Measurements from ENCODE around the gene KRT12.
"Not testable (repeated sequence)": the region's sequence is repeated elsewhere in the genome, so short reads cannot be mapped to it uniquely, and the experiment has no call there.

KRT12 gene

GRCh38 chr17:40873255-40873654 lies 6.2 kb upstream of the KRT12 start:
- no peak for DNase-seq (ENCODE audit: low spot score)
- TF ChIP-seq, protein P1, sequence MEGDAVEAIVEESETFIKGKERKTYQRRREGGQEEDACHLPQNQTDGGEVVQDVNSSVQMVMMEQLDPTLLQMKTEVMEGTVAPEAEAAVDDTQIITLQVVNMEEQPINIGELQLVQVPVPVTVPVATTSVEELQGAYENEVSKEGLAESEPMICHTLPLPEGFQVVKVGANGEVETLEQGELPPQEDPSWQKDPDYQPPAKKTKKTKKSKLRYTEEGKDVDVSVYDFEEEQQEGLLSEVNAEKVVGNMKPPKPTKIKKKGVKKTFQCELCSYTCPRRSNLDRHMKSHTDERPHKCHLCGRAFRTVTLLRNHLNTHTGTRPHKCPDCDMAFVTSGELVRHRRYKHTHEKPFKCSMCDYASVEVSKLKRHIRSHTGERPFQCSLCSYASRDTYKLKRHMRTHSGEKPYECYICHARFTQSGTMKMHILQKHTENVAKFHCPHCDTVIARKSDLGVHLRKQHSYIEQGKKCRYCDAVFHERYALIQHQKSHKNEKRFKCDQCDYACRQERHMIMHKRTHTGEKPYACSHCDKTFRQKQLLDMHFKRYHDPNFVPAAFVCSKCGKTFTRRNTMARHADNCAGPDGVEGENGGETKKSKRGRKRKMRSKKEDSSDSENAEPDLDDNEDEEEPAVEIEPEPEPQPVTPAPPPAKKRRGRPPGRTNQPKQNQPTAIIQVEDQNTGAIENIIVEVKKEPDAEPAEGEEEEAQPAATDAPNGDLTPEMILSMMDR (IDR thresholded peaks at IDR 0.05): no peak
- Histone ChIP-seq H3K27ac (no peak overlapping the region), H3K4me3 (no peak overlapping the region)

GRCh38 chr17:40872416-40872815 lies 5.4 kb upstream of the KRT12 start:
- TF ChIP-seq, protein P1 (IDR thresholded peaks at IDR 0.05): no peak
- Histone ChIP-seq H3K27ac (no peak overlapping the region), H3K4me3 (no peak overlapping the region)
- DNase-seq (ENCODE audit: low spot score): no peak

DNA sequence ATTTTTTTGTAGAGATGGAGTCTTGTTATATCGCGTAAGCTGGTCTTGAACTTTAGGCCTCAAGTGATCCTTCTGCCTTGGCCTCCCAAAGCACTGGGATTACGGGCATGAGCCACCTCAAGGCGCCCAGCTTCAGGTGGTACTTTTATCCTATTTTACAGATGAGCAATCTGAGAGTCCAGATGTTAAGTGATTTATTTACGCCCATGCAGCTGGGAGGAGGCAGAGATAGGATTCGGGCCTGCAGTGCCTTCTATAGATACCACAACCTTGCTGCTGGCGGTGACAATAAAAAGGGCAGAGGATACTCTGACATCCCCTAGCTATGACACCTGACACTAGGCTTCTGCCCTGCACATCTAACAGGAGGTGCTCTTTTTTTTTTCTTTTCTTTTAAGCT lies 4.3 kb upstream of the KRT12 start:
- TF ChIP-seq, protein P1 (IDR thresholded peaks at IDR 0.05): no peak

GRCh38 chr17:40870136-40870535 lies 3.1 kb upstream of the KRT12 start:
- H3K27ac ChIP-seq: no peak overlapping the region
- TF ChIP-seq, protein P1 (IDR thresholded peaks at IDR 0.05): no peak
- no peak for DNase-seq (ENCODE audit: low spot score)
- H3K4me3 ChIP-seq: no peak overlapping the region

More for the DNA sequence above, 4.3 kb upstream of the KRT12 start:
- DNase-seq (ENCODE audit: low spot score): no peak
- no peak overlapping the region for H3K4me3 ChIP-seq
- H3K27ac ChIP-seq: no peak overlapping the region

DNA sequence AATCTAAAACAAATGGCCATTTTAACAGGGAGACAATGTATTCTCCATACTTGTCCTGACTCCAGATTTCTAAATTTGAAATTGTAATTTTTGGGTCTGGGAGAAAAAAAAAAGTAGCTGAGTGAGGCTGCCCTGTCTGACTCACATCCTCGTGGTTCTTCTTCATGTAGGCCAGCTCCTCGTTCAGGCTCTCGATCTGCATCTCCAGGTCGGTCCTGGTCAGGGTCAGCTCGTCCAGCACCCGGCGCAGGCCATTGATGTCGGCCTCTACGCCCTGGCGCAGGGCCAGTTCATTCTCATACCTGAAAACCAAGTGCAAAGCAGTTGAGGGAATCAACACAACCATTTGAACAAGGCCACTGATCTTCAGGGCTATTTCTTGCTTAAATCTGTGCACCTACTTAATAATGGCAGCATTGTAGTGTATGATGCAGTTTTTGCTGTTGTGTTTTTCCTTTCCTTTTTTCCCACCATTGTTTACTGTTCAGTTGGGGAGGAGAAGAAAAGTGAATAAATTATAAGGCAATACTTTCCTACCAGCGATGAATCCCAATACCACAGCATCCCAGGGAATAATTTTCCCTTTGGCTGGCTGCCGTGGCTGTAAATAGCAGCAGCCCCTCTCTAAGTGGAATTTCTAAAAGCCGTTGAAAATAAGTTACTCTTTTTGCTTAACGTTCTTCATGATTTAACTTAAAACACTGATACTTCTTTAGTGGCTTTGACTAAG lies 2.2 kb downstream of the KRT12 start:
- no peak overlapping the region for H3K27ac ChIP-seq
- TF ChIP-seq, protein P1 (IDR thresholded peaks at IDR 0.05): no peak
- no peak overlapping the region for H3K4me3 ChIP-seq
- no peak for DNase-seq (ENCODE audit: low spot score)

DNA sequence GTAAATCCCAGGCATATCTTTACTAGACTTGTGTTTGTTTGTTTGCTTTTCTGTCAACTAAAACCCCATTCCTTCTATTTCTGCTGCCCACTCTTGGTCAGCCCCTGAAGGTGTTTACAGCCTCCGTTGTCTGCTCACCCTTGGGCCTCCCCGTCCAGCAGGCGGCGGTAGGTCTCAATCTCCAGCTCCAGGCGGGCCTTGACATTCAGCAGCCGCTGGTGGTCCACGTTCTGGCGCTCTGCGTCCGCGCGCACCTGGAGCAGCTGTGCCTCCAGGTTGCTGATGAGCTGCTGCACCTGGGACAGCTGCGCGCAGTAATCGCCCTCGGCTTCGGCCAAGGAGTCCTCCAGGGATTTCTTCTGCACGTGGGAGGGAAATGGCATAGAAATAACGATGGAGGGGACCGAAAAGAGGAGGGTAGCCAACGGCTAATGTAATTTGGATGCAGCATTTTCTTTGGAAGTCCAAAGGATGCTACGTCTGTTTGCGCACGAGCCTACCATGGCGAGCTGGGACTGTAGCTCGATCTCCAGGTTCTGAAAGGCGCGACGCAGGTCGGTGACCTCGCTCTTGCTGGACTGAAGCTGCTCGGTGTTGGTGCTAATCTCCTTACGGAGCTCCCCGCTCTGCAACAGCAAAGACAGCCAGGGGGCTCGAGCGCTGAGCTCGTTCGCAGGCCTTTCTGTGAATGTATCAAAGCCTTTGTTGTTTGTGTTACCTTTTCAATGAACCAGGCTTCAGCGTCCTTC lies 3.9 kb downstream of the KRT12 start:
- no peak for DNase-seq (ENCODE audit: low spot score)
- no peak overlapping the region for H3K4me3 ChIP-seq
- H3K27ac ChIP-seq: no peak overlapping the region
- TF ChIP-seq, protein P1 (IDR thresholded peaks at IDR 0.05): no peak

- H3K27ac ChIP-seq: no peak overlapping the region
- no peak for DNase-seq (ENCODE audit: low spot score)
- H3K4me3 ChIP-seq: no peak overlapping the region
- TF ChIP-seq, protein P1 (IDR thresholded peaks at IDR 0.05): no peak
Observed at GRCh38 chr17:40859536-40859935, 7.5 kb downstream of the KRT12 start.

- not testable (repeated sequence) for DNase-seq (ENCODE audit: low spot score); H3K4me3 ChIP-seq; H3K27ac ChIP-seq
Observed at GRCh38 chr17:40858667-40859066, 8.4 kb downstream of the KRT12 start.

Measured in coronary artery (tissue), 2 donors.